H1 (cell line): ENCODE results near the gene TSC2. TPM values are rescaled to one million over a fixed set of nuclear protein-coding genes. Genes with fewer than 3 reads are reported as not detected.

Source experiments
- EP300 ChIP-seq, 2 experiments: IDR thresholded peaks; 1 replicate in 1 of 2; 2 replicates in 1 of 2; pipeline ENCODE4 v1.6.1; 2011 to 2012; ENCODE audit warnings: low read depth in 2 of 2, low read length in 2 of 2, mild to moderate bottlenecking in 2 of 2, borderline replicate concordance in 1 of 2, inconsistent platforms in 1 of 2, moderate library complexity in 1 of 2
- GTF2F1 ChIP-seq: IDR thresholded peaks from 2 replicates; pipeline ENCODE4 v1.6.1; 2012; ENCODE audit warnings: low read depth, low read length, improper control_type of control experiment, borderline replicate concordance
- HDAC2 ChIP-seq, 2 experiments: fragments of 300-600 bp in 1 of 2; sonication (generic) in 1 of 2; IDR thresholded peaks; 2 replicates each; pipeline ENCODE4 v1.6.1; 2011 to 2012; ENCODE audit warnings: low read depth in 2 of 2, low read length in 2 of 2, mild to moderate bottlenecking in 2 of 2, moderate library complexity in 2 of 2, borderline replicate concordance in 1 of 2, inconsistent platforms in 1 of 2
- HDAC6 ChIP-seq: IDR thresholded peaks from one replicate; pipeline ENCODE4 v1.7.1; 2012; ENCODE audit warnings: low read depth, mild to moderate bottlenecking, inconsistent platforms, low read length, moderate library complexity
- POLR2AphosphoS5 ChIP-seq: IDR thresholded peaks from 2 replicates; pipeline ENCODE4 v1.6.1; 2011; ENCODE audit warnings: low read depth, low read length
- TBP ChIP-seq: IDR thresholded peaks from 2 replicates; pipeline ENCODE4 v1.6.1; 2011; ENCODE audit warnings: low read depth, low read length, improper control_type of control experiment
- TEAD4 ChIP-seq: IDR thresholded peaks from 2 replicates; pipeline ENCODE4 v1.6.1; 2012; ENCODE audit warnings: low read depth, low read length, inconsistent platforms, mixed read lengths
- polyA plus RNA-seq, 7 experiments: library from polyadenylated mRNA; depleted of rRNA in 3 of 7; stranded (reverse) in 5 of 7; unstranded in 2 of 7; fragments of >200 nt in 5 of 7; fragments of 200-250 nt in 2 of 7; gene quantifications; 1 replicate in 5 of 7; 2 replicates in 1 of 7; 4 replicates in 1 of 7; pipeline versions ENCODE4 v1.2.1 to v1.2.3, GENCODE V29; 2011 to 2013; ENCODE audit warnings: missing spikeins in 2 of 7, mixed read lengths in 2 of 7
- total RNA-seq: library from RNA; stranded (reverse); fragmentation: NEBNext Ultra II Directional; extraction: Animal tissue kit (Norgen Biotek cat#: 25700); gene quantifications from 2 replicates; pipeline ENCODE4 v1.2.1, GENCODE V29; 2021

Gene TSC2
- total and polyA plus RNA-seq, 2 of the 8 experiments (the other 6 are each of a cell fraction or from before 2014, with no cell fraction given), result 65.9 to 96.6 TPM

DNA sequence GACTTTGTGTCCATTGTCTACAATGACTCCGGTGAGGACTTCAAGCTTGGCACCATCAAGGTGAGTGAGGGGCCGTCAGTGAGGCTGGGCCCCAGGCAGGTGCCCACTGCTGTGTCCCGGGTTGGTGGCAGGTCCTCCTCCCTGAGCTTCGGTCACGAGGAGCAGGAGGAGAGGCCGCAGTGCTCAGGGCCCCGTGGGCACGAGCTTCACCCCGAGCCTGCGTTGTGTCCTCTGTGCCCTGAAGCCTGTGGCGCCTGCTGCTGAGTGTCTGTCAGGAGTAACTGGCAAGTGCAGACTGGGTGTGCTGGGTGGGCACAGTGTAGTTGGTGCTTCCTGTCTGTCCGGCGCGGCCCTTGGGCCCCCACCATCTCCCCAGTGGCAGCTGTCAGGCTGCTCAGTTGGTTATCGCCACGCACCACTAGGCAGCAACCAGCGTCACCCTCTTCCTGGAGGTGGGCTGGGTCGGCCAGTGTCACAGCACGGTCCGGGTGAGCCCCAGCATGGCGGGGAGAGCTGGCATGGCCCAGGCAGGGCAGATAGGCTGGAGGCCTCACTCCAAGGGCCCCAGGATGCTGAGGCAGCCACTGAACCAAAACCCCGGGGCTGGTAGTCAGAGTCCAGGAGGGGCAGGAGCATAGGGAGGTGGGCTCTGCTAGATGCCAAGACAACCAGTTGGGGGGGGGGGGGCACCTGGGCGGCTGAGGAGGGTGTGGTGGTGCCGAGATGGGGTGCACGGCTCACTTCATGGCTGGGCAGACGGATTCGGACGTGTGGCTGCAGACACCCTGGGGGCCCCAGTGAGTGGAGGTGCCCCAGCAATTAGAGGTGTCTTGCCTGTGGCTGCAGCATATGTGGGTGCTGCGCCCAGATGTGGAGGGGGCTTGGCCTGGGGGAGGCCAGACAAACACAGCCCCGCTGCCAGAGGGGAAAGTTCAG lies 39.3 kb downstream of the TSC2 start (continued):
- no peak for TF ChIP-seq HDAC6
- no peak for TF ChIP-seq TEAD4
- no peak for TF ChIP-seq HDAC2 (IDR thresholded peaks at IDR 0.05; ENCODE audit: borderline replicate concordance in 1 of 2, low read depth in 2 of 2, low read length in 2 of 2)
- no peak for TF ChIP-seq TBP
- no peak for TF ChIP-seq GTF2F1
- TF ChIP-seq EP300 (IDR thresholded peaks at IDR 0.05; ENCODE audit: borderline replicate concordance in 1 of 2, low read depth in 2 of 2, low read length in 2 of 2), result no peak
- no peak for TF ChIP-seq POLR2AphosphoS5
